ENCODE results near the gene S100A16. TPM values are rescaled to one million over a fixed set of nuclear protein-coding genes. Genes with fewer than 3 reads are reported as not detected.

Gene S100A16
- polyA plus RNA-seq, 1 donor (not counting 4 experiments of a cell fraction or from before 2014, with no cell fraction given) = 1,620 TPM

DNA sequence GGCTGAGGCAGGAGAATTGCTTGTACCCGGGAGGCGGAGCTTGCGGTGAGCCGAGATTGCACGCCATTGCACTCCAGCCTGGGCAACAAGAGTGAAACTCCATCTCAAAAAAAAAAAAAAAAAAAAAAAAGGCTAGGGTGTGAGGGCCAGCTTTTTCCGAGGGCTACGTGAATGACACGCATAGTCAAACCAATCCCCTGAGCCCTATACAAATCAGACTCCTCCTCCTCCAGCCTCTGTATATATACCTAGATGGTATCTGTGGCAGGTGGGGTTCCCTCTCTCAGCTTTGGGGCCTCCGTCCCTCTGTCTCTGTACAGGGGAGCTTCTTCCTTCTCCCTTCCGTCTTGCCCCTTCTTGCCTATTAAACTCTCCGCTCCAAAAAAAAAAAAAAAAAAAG, 6.7 kb downstream of the S100A16 start:
- dilution Hi-C loops (cut with MboI; ENCODE audit: extremely low pct_ligation_motif_present, low sequenced_read_pairs) = no loop called here

DNA sequence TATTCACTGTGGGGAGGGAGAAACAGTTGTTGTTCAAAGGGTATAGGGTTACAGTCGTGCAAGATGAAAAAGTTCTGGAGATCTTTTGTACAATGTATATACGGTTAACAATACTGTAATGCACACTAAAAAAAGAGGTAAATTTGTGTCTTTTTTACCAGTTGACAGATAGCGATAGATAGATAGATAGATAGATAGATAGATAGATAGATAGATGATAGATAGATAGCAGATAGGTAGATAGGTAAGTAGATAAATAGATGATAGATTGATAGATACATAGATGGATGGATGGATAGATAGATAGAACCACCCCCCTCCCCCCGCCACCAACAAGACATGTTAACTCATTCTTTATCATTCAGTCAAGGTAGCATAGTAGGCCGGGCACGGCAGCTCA, 10.2 kb downstream of the S100A16 start:
- Histone ChIP-seq H3K4me1 (ENCODE audit: control insufficient read depth, extremely low read depth, insufficient read depth, low read length) (peaks cover 5% of the 10 kb centered on the region), H3K79me2 (ENCODE audit: control insufficient read depth, insufficient read depth, low read length) (peaks cover 8% of the 10 kb centered on the region), H2AFZ (ENCODE audit: control insufficient read depth, low read length) (no peak overlapping the region), H3K27ac (ENCODE audit: control insufficient read depth, insufficient read depth, low read length) (no peak overlapping the region), H3K4me3 (ENCODE audit: control insufficient read depth in 2 of 3, extremely low read depth in 1 of 3, insufficient read depth in 2 of 3, low read depth in 1 of 3, low read length in 3 of 3) (no peak overlapping the region), H3K9me1 (ENCODE audit: control insufficient read depth, extremely low read depth, insufficient read depth, low read length) (no peaks in the 10 kb centered on the region), H3K9ac (ENCODE audit: control insufficient read depth, extremely low read depth, insufficient read depth, low read length) (no peak overlapping the region), H4K20me1 (ENCODE audit: control insufficient read depth, extremely low read depth, insufficient read depth, low read length) (peaks cover 2% of the 10 kb centered on the region), H3K4me2 (ENCODE audit: control insufficient read depth, extremely low read depth, insufficient read depth, low read depth, low read length) (no peak overlapping the region), H3K27me3 (ENCODE audit: control insufficient read depth, extremely low read depth, insufficient read depth, low read length) (no peaks in the 10 kb centered on the region), H3K9me3 (ENCODE audit: control insufficient read depth, low read depth, low read length) (no peaks in the 10 kb centered on the region), H3K36me3 (ENCODE audit: control insufficient read depth in 2 of 2, extremely low read depth in 1 of 2, insufficient read depth in 2 of 2, low read length in 2 of 2) (peaks cover 23 to 29% of the 10 kb centered on the region in 2 experiments)
- dilution Hi-C loops (cut with MboI; ENCODE audit: extremely low pct_ligation_motif_present, low sequenced_read_pairs) = no loop called here
- TF ChIP-seq EZH2 (IDR thresholded peaks at IDR 0.05; ENCODE audit: low read length) = no peak
- TF ChIP-seq, protein P1, sequence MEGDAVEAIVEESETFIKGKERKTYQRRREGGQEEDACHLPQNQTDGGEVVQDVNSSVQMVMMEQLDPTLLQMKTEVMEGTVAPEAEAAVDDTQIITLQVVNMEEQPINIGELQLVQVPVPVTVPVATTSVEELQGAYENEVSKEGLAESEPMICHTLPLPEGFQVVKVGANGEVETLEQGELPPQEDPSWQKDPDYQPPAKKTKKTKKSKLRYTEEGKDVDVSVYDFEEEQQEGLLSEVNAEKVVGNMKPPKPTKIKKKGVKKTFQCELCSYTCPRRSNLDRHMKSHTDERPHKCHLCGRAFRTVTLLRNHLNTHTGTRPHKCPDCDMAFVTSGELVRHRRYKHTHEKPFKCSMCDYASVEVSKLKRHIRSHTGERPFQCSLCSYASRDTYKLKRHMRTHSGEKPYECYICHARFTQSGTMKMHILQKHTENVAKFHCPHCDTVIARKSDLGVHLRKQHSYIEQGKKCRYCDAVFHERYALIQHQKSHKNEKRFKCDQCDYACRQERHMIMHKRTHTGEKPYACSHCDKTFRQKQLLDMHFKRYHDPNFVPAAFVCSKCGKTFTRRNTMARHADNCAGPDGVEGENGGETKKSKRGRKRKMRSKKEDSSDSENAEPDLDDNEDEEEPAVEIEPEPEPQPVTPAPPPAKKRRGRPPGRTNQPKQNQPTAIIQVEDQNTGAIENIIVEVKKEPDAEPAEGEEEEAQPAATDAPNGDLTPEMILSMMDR (optimal IDR thresholded peaks at IDR 0.05 in 1 of 3, IDR thresholded peaks at IDR 0.05 in 1 of 3, conservative IDR thresholded peaks at IDR 0.05 in 1 of 3; ENCODE audit: extremely low read depth in 1 of 3, insufficient read depth in 2 of 3, low read length in 3 of 3) = no peak
- DNase-seq (ENCODE audit: low read depth, low spot score) (no peak), FAIRE-seq (no peak)

More for the DNA sequence above, 6.7 kb downstream of the S100A16 start:
- peaks cover 27 to 40% of the 10 kb centered on the region in 2 experiments for H3K36me3 ChIP-seq (ENCODE audit: control insufficient read depth in 2 of 2, extremely low read depth in 1 of 2, insufficient read depth in 2 of 2, low read length in 2 of 2)
- H4K20me1 ChIP-seq (ENCODE audit: control insufficient read depth, extremely low read depth, insufficient read depth, low read length) = peaks cover 5% of the 10 kb centered on the region
- H3K4me1 ChIP-seq (ENCODE audit: control insufficient read depth, extremely low read depth, insufficient read depth, low read length) = peaks cover 27% of the 10 kb centered on the region
- H3K4me3 ChIP-seq (ENCODE audit: control insufficient read depth in 2 of 3, extremely low read depth in 1 of 3, insufficient read depth in 2 of 3, low read depth in 1 of 3, low read length in 3 of 3) = no peak overlapping the region
- no peak overlapping the region for H2AFZ ChIP-seq (ENCODE audit: control insufficient read depth, low read length)
- FAIRE-seq (no peak), DNase-seq (ENCODE audit: low read depth, low spot score) (no peak)
- H3K79me2 ChIP-seq (ENCODE audit: control insufficient read depth, insufficient read depth, low read length) = peaks cover 32% of the 10 kb centered on the region
- no peak overlapping the region for H3K4me2 ChIP-seq (ENCODE audit: control insufficient read depth, extremely low read depth, insufficient read depth, low read depth, low read length)
- no peaks in the 10 kb centered on the region for H3K9me1 ChIP-seq (ENCODE audit: control insufficient read depth, extremely low read depth, insufficient read depth, low read length)
- TF ChIP-seq, protein P1 (optimal IDR thresholded peaks at IDR 0.05 in 1 of 3, IDR thresholded peaks at IDR 0.05 in 1 of 3, conservative IDR thresholded peaks at IDR 0.05 in 1 of 3; ENCODE audit: extremely low read depth in 1 of 3, insufficient read depth in 2 of 3, low read length in 3 of 3) = no peak
- TF ChIP-seq EZH2 (IDR thresholded peaks at IDR 0.05; ENCODE audit: low read length) = no peak
- no peak overlapping the region for H3K27ac ChIP-seq (ENCODE audit: control insufficient read depth, insufficient read depth, low read length)
- H3K9ac ChIP-seq (ENCODE audit: control insufficient read depth, extremely low read depth, insufficient read depth, low read length) = no peak overlapping the region
- no peaks in the 10 kb centered on the region for H3K27me3 ChIP-seq (ENCODE audit: control insufficient read depth, extremely low read depth, insufficient read depth, low read length)
- no peaks in the 10 kb centered on the region for H3K9me3 ChIP-seq (ENCODE audit: control insufficient read depth, low read depth, low read length)

Measured in keratinocyte (primary cell).